SH-SY5Y (cell line): ENCODE measurements around the gene CELSR1.

Experiments
- GATA2 ChIP-seq: IDR thresholded peaks from 2 replicates; pipeline ENCODE4 v1.6.1; 2011; ENCODE audit warnings: mild to moderate bottlenecking, low read depth, low read length
- GATA3 ChIP-seq: IDR thresholded peaks from 2 replicates; pipeline ENCODE4 v1.6.1; 2011; ENCODE audit warnings: low read depth, mild to moderate bottlenecking, low read length, moderate library complexity

The CELSR1 gene

DNA sequence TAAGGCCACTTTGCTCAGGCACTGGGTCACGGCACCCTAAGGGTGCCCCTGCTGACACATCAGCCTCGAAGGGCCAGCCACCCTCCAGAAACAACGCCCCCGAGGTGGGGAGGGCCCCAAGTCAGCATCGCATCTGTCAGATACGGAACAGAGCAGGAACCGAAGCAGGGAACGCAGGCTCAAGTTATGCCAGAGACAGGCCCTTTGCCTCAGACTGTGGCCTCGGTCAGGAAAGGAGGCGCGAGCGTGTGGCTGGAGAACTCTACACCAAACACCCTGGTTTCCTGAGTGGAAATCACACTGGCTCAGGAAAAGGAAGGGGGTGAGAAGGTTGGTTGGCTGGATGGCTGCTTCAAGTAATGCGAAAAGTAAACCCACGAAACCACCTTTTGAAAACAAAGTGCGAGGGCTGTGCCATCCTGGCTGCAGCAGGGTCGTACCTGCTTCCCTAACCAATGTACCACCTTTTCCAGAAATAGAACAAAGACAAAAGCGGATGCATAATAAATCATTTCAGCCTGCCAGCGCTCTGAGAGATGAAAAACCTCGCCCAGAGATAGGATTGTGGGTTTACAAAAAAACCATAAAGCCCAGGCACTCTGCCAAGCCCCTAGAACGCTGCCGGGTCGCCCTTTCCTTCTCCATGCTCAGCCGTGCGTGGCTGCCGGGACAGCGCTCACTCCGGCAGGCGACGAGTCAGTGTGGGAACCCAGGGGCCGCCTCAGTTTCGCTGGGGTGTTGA lies 163.3 kb downstream of the CELSR1 start:
- TF ChIP-seq GATA2 (no peak), GATA3 (no peak)

DNA sequence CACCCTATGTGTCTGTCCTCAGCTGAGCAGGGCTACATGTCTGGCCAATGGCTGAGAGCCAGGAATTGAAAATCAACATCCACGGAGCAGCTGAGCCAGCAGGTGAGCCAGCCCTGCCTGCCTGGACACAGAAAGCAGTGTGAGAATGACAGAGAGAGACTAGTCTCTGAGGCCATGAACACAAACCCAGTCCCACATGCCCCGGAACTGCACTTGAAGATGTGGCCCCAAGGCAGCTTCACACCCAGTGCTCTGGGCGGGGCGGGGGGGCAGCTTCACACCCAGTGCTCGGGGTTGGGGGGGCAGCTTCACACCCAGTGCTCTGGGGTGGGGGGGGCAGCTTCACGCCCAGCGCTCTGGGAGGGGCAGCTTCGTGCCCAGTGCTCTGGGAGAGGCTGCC lies 164.3 kb downstream of the CELSR1 start:
- TF ChIP-seq GATA3 (no peak), GATA2 (no peak)

DNA sequence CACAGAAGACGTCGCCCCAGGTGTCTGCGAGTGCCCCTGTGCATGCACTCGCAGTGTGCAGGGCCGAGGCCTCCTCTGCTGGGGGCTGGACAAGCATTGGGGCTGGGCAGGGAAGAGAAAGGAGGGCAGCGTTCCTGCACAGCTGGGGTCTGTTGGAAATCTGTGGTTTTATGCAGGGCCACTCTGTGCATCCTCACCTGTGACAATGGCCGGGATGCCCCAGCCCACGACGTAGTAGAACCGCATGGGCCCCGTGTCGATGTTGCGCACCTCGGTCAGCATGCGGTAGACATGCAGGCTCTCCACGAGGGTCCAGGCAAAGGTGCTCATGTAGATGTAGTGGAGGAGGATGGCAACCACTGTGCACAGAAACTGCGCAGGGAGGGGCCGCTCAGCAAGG lies 164.7 kb downstream of the CELSR1 start:
- TF ChIP-seq GATA2 = no peak
- TF ChIP-seq GATA3 = no peak

DNA sequence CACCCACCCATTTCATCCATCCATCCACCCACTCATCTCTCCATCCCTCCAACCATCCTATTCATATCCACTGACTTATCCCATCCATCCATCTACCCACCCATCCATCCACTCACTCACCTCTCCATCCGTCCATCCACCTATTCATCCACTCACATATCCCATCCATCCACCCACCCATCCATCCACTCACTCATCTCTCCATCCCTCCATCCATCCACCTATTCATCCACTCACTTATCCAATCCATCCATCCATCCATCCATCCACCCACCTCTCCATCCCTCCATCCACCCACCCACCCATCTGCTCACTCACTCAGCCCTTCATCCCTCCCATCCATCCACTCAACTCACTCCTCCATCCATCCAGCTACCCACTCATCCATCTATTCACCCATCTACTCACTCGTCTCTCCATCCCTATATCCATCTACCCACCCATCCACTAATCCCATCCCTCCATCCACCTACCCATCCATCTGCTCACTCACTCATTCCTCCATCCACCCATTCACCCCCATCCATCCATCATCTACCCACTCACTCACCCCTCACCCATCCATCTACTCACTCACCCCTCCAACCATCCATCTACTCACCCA lies 165.7 kb downstream of the CELSR1 start:
- no peak for TF ChIP-seq GATA2
- no peak for TF ChIP-seq GATA3

DNA sequence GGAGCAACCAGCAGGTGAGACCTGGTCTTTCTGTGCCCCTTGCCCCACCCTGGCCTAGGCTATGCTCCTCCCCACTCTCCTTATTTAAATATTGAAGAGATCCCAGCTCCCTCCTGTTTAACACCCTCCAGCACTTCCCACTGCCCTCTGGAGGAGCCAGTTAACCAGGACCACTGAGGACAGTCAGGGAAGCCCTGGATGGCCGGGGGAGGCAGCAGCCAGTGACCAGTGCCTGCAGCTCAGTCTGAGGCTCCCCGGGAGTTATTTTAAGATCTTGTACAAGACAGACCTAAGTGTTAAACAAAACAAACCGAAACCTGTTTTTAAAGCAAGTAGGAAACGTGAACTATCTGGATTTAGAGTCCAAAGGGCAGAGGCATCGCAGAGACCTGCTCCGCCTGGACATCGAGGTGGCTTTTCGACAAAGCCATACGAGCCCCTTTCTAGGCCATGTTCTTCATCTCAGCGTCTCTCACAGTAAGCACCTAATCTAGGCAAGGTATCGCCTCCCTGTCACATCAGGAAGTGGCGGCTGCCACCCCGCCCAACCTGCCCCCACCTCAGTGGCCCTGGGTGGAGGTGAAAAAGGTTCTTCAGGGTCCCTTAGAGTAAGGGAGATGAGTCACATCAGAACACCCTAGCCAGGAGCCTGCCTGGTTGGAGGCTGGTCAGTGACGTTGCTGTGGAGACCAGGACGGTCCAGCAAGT lies 166.7 kb downstream of the CELSR1 start:
- TF ChIP-seq GATA3 (no peak), GATA2 (no peak)

DNA sequence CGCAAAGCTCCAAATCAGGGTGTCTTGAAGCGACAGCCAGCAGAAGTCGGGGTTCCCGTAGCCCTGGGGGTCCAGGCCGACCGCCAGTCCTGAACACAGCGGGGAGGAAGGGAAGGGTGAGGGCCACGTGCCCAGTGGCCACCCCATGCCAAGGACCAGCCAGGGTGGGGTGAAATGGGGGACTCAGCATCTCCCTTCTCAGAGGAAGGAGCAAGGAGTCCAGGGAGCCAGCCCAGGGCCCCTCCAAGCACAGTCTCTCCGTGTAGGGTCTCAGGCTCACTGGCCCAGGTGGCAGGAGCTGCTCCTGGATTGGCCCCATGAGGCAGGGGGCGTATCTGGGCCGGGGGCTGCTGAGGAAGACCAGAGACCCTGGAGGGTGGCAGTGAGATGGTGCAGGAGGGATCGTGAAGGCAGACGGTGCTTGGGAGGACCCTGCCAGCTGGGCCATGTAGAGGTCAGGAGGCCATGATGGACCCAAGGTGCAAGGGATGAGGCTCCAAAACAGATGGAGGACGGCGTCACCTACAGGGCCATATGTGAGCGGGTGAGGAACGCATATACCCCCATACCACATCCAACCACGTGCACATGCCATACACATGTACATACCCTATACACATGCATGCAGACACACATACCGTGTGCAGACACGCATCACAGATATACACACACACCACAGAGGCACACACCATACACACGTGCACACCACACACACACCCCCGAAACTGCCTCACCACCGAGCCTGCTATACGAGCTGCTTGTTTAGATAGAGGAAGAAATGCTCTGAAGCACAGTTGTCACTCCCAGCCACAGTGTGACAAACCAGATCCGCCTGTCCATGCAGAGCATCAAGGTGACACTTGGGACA lies 167.5 kb downstream of the CELSR1 start:
- TF ChIP-seq GATA2 = no peak
- no peak for TF ChIP-seq GATA3

DNA sequence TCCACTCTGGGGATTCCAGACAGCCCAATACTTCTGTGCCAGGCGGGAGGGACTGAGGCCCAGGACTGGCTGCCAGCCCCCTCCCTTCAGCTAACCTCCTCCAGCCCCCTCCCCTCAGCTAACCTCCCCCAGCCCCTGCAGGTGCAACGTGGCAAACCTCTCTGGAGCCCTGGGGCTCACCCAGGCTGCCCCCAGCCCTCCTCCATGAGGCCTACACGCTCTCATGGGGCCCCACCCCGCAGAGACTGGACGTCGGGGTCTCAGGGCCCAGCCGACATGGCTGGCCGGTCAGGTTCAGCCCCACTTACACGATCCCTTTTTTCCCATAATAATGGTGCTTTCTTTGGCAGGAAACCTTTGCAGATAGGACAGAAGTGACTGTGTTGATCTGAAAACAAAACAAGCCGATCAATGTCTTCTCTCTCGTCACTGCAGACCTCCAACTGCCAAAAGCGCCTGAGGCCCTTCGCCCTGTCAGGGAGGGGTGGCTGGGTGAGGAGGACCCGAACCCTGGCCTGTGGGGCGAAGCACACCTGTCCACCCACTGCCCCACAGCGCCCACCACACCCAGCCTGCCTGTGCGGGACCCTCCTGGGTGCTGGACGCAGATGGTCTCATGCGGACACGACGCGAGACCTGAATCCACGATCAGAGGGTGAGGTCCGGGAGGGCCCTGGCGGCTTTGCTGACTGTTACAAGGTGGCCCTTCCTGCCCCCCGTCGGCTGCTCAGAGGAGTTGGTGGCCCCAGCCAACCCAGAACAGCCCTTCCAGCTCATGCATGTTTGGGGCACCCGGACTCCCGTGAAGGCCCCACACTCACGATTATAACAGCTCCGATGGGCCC lies 168.3 kb downstream of the CELSR1 start:
- TF ChIP-seq GATA2 = no peak
- no peak for TF ChIP-seq GATA3

- TF ChIP-seq GATA2 = no peak
- no peak for TF ChIP-seq GATA3
These were observed 169.0 kb downstream of the CELSR1 start for GRCh38 chr22:46368422-46368821.

DNA sequence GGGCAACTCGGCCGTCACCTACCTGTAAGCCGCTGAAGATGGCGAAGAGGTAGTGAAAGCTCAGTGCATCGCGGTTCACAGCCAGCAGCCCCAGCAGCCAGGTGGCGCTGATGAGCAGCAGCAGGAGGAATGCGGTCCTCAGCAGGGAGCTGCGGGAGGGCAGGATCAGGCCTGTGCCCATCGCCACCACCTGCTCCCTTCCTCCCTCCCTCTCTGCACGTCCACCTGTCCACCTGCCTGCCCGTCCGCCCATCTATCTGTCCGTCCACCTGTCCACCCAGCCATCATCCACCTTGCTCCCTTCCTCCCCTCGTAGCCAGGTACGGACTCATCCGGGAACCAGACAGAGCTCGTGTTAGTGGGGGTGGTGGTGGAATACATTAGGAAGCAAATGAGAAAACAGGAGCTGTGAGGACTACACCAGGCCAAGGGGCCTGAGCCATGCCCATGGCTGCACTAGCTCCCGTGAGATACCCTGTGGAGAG lies 169.7 kb downstream of the CELSR1 start:
- TF ChIP-seq GATA2 (no peak), GATA3 (no peak)

GRCh38 chr22:46366801-46367706 lies 170.4 kb downstream of the CELSR1 start:
- TF ChIP-seq GATA2 (no peak), GATA3 (no peak)

DNA sequence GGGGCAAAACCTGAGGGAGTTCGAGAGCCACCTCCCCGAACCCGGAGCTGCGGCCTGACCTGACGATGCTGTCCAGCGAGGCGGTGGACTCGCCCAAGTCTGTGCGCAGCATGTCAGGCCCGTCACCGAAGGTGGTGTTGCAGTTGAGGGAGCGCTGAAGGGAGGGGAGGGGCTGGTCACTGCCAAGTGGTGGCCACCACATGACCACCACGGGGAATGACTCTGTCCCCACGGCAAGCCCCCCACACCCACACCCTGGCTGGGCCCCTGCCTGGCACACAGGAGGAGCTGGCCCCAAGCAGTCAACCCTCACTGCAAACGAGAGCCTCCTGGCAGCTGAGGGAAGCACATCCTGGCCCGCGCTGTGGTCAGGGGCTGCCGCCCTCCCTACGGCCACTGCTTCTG lies 171.1 kb downstream of the CELSR1 start:
- no peak for TF ChIP-seq GATA3
- no peak for TF ChIP-seq GATA2

DNA sequence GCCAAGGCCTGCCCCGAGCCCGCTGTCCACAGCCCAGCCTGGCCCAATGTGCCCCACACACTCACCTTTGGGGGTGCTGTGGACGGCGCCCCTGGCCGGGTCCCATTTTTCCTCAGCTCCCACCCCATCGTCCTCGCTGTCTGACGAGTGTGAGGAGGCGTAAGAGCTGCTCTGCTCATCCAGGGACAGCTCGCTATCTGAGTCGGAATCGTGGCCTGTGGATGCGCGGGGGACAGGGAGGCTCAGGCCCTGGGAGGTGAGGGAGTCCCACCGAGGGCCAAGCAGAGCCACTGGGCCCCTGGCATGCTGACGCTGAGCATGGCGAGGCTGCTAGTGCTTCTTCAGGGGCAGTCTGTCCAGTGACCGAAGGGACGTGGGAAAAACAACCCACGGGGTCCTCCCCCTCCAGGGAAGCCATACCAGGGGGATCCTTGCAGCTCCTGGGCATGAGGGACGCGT lies 172.2 kb downstream of the CELSR1 start:
- TF ChIP-seq GATA3 = no peak
- TF ChIP-seq GATA2 = no peak
